A549 (cell line): ENCODE measurements around the gene USP4. TPM values are rescaled to one million over a fixed set of nuclear protein-coding genes. Genes with fewer than 3 reads are reported as not detected.
"Not testable (repeated sequence)": the region's sequence is repeated elsewhere in the genome, so short reads cannot be mapped to it uniquely, and the experiment has no call there.

Source experiments
- ATAC-seq, 2 experiments: fragments of 200-7000 bp in 1 of 2; fragments of >200 bp in 1 of 2; cut with Nextera tagmentation in 1 of 2; cut with Tn5 transposase in 1 of 2; 3 replicates each; pipeline versions ENCODE4 v1.8.0 to v1.9.1; 2018 to 2020; ENCODE audit warnings: mild to moderate bottlenecking in 1 of 2, moderate library complexity in 1 of 2
- CTCF ChIA-PET: fragments of 300-600 bp; sonication (Branson Sonifier 250); formaldehyde crosslinking; extraction: SDS; loops from one replicate; lab custom pipeline; 2021; ENCODE audit warnings: antibody characterized with exemption, inconsistent platforms; lab: Yijun Ruan, JAX
- POLR2A ChIA-PET: fragments of 350-600 bp; formaldehyde crosslinking; extraction: SDS; loops from one replicate; lab custom pipeline; 2021; ENCODE audit warnings: antibody characterized with exemption, inconsistent platforms; lab: Yijun Ruan, JAX
- DNase-seq, 2 experiments: peaks; one replicate each; pipeline versions ENCODE4 v3.0.0 to v3.0.0-alpha.2; 2011 to 2016; ENCODE audit warnings: low read depth in 1 of 2, low spot score in 1 of 2
- FAIRE-seq: peaks from 2 replicates; lab custom pipeline; 2011; peaks lifted over from hg19 to GRCh38; lab: Jason Lieb, UNC
- H3K27ac ChIP-seq, 2 experiments: fragments of >200 bp; sonication (Bioruptor Twin); formaldehyde crosslinking; 3 replicates each; pipeline ENCODE4 v1.5.1; 2016 to 2017
- H3K4me1 ChIP-seq: fragments of >200 bp; sonication (Bioruptor Twin); formaldehyde crosslinking; 3 replicates; pipeline ENCODE4 v1.6.1; 2016
- H3K4me2 ChIP-seq: fragments of >200 bp; sonication (Bioruptor Twin); formaldehyde crosslinking; 3 replicates; pipeline ENCODE4 v1.6.1; 2016
- H3K4me3 ChIP-seq: fragments of >200 bp; sonication (Bioruptor Twin); formaldehyde crosslinking; 3 replicates; pipeline ENCODE4 v1.5.1; 2016
- H3K9me3 ChIP-seq: fragments of >200 bp; sonication (Bioruptor Twin); formaldehyde crosslinking; 3 replicates; pipeline ENCODE4 v1.6.1; 2016
- BHLHE40 ChIP-seq: IDR thresholded peaks from 2 replicates; pipeline ENCODE4 v1.6.1; 2012; ENCODE audit warnings: low read depth, low read length, inconsistent platforms
- CEBPB ChIP-seq, 2 experiments: fragments of >200 bp in 1 of 2; sonication (Bioruptor Twin) in 1 of 2; formaldehyde crosslinking in 1 of 2; IDR thresholded peaks; 2 replicates each; pipeline ENCODE4 v1.6.1; 2012 to 2016
- CHD2 ChIP-seq: fragments of 150-350 bp; IDR thresholded peaks from 2 replicates; pipeline ENCODE4 v1.6.1; 2014; ENCODE audit warnings: low read length; ENCODE audit not compliant: partially characterized antibody
- ESRRA ChIP-seq: fragments of 150-350 bp; IDR thresholded peaks from 2 replicates; pipeline ENCODE4 v1.6.1; 2014; ENCODE audit warnings: mild to moderate bottlenecking, low read length, borderline replicate concordance
- FOSB ChIP-seq: fragments of 250-450 bp; sonication (Bioruptor Pico); IDR thresholded peaks from 2 replicates; pipeline ENCODE4 v1.5.0; 2020; ENCODE audit warnings: mild to moderate bottlenecking, moderate library complexity
- FOSL2 ChIP-seq, 2 experiments: fragments of 450-650 bp in 1 of 2; fragments of >200 bp in 1 of 2; sonication (Bioruptor Twin) in 1 of 2; formaldehyde crosslinking; IDR thresholded peaks; 2 replicates each; pipeline versions ENCODE4 v1.5.0 to v1.6.1; 2016 to 2020; ENCODE audit warnings: mild to moderate bottlenecking in 1 of 2, moderate library complexity in 1 of 2
- FOXS1 ChIP-seq: fragments of 250-450 bp; sonication (Bioruptor Pico); IDR thresholded peaks from 2 replicates; pipeline ENCODE4 v1.5.0; 2020; ENCODE audit warnings: mild to moderate bottlenecking, moderate library complexity
- HOXA7 ChIP-seq: fragments of 250-450 bp; sonication (Bioruptor Pico); IDR thresholded peaks from 2 replicates; pipeline ENCODE4 v1.5.0; 2020; ENCODE audit warnings: mild to moderate bottlenecking, moderate library complexity
- JUN ChIP-seq, 2 experiments: fragments of >200 bp; sonication (Bioruptor Twin); formaldehyde crosslinking; IDR thresholded peaks; 2 replicates in 1 of 2; 3 replicates in 1 of 2; pipeline ENCODE4 v1.6.1; 2016 to 2017
- JUNB ChIP-seq: fragments of >200 bp; sonication (Bioruptor Twin); formaldehyde crosslinking; IDR thresholded peaks from 2 replicates; pipeline ENCODE4 v1.6.1; 2016
- KDM1A ChIP-seq: fragments of 200-600 bp; sonication (generic); IDR thresholded peaks from 2 replicates; pipeline ENCODE4 v1.6.1; 2016; ENCODE audit warnings: low read depth, mild to moderate bottlenecking
- PBX3 ChIP-seq: IDR thresholded peaks from 2 replicates; pipeline ENCODE4 v1.6.1; 2012
- POLR2AphosphoS2 ChIP-seq: conservative IDR thresholded peaks from 2 replicates; pipeline ENCODE4 v1.6.1; 2012; ENCODE audit warnings: low read length, improper control_type of control experiment, inconsistent platforms
- TFCP2L1 ChIP-seq: fragments of 250-450 bp; sonication (Bioruptor Pico); IDR thresholded peaks from 2 replicates; pipeline ENCODE4 v1.5.0; 2021; ENCODE audit warnings: mild to moderate bottlenecking
- TP53 ChIP-seq: fragments of 250-450 bp; sonication (Bioruptor Pico); IDR thresholded peaks from 2 replicates; pipeline ENCODE4 v1.5.0; 2021; ENCODE audit warnings: mild to moderate bottlenecking, moderate library complexity
- ZC3H11A ChIP-seq: fragments of 450-650 bp; IDR thresholded peaks from 2 replicates; pipeline ENCODE4 v1.6.1; 2014; ENCODE audit warnings: antibody characterized with exemption, mild to moderate bottlenecking
- ZFP36 ChIP-seq: fragments of 450-650 bp; IDR thresholded peaks from 2 replicates; pipeline ENCODE4 v1.6.1; 2014; ENCODE audit warnings: borderline replicate concordance; ENCODE audit not compliant: partially characterized antibody
- WGBS: methylation state at CpG from one replicate; pipeline ENCODE4 v1.1.6; 2017; ENCODE audit errors: missing lambda C conversion rate; 5-methylcytosine and 5-hydroxymethylcytosine counted together
- polyA plus RNA-seq, 4 experiments: library from polyadenylated mRNA; depleted of rRNA in 3 of 4; stranded (reverse); fragments of >200 nt; fragmentation: RNase III in 1 of 4; extraction: RNeasy Plus Mini Kit Qiagen cat#74134 plus additional on column Dnase treatment in 1 of 4; gene quantifications; 2 replicates in 3 of 4; 3 replicates in 1 of 4; pipeline ENCODE4 v1.2.3, GENCODE V29; 2011 to 2017
- TF ChIP-seq, protein P1 (sequence below): IDR thresholded peaks from 2 replicates; pipeline ENCODE4 v1.6.1; 2012
- TF ChIP-seq, protein P2 (sequence below): fragments of 250-450 bp; sonication (Bioruptor Pico); IDR thresholded peaks from 2 replicates; pipeline ENCODE4 v1.5.0; 2021; ENCODE audit warnings: mild to moderate bottlenecking, moderate library complexity, borderline replicate concordance

Gene USP4
- polyA plus RNA-seq, 2 of the 4 experiments (the other 2 are of a cell fraction): 12.9 to 23.7 TPM

- Histone ChIP-seq H3K9me3 (no peaks in the 10 kb centered on the region), H3K4me3 (no peak overlapping the region), H3K4me2 (peak overlapping the region; percentile 55), H3K27ac (peak overlapping the region; percentile 53 to 83), H3K4me1 (peaks cover 37% of the 10 kb centered on the region)
- FAIRE-seq: no peak
- ATAC-seq: peak; percentile 69 to 78
- TF ChIP-seq FOSL2 (IDR thresholded peaks at IDR 0.05) (no peak), FOSL2 (CRISPR knock-in tag; IDR thresholded peaks at IDR 0.05) (peak; percentile 57), ZC3H11A (no peak), FOXS1 (CRISPR knock-in tag) (no peak), CEBPB (IDR thresholded peaks at IDR 0.05) (peak; percentile 14 to 27; a peak in 2 of 4 replicates), FOSB (CRISPR knock-in tag) (no peak)
- ChIA-PET POLR2A (interaction anchor here (1.8 kb wide), 1 partner anchor 11 kb away, joined by 8 read pairs; the partner anchor contains the start of gene USP4), CTCF (interaction anchor here (1.6 to 2.9 kb wide), 2 partner anchors 11 to 180 kb away, joined by 7 to 13 read pairs; partner anchors contain the start of genes KLHDC8B and USP4)
- DNase-seq: peak in 1 of 2 experiments; percentile 67
- 12% methylated on average over 1 of the region's 1 CpG for WGBS
Observed at GRCh38 chr3:49351521-49352011, 11.7 kb upstream of the USP4 start.

GRCh38 chr3:49349348-49350114, 9.7 kb upstream of the USP4 start:
- ChIA-PET CTCF (interaction anchor here (0.7 to 1.8 kb wide), 4 partner anchors 9 to 360 kb away, joined by 3 to 6 read pairs (median 4); partner anchors contain the start of genes KLHDC8B and USP4), POLR2A (no interaction called here)
- FAIRE-seq (no peak), DNase-seq (no peak), ATAC-seq (no peak)
- Histone ChIP-seq H3K27ac (0 out of 6 replicates have a peak overlapping the region, but pooled peaks of 1 of the 2 experiments have one; percentile 28), H3K4me2 (no peak overlapping the region), H3K9me3 (no peaks in the 10 kb centered on the region), H3K4me1 (peaks cover 38% of the 10 kb centered on the region), H3K4me3 (no peak overlapping the region)
- 61% methylated on average over 3 of the region's 3 CpGs for WGBS
- no peak for TF ChIP-seq TP53 (CRISPR knock-in tag)
- TF ChIP-seq ZFP36: no peak
- TF ChIP-seq, protein P1, sequence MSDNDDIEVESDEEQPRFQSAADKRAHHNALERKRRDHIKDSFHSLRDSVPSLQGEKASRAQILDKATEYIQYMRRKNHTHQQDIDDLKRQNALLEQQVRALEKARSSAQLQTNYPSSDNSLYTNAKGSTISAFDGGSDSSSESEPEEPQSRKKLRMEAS: no peak

GRCh38 chr3:49348361-49348760, 8.5 kb upstream of the USP4 start:
- ATAC-seq, H3K9me3 ChIP-seq, POLR2A ChIA-PET, FAIRE-seq, H3K4me3 ChIP-seq, DNase-seq, H3K4me2 ChIP-seq, H3K27ac ChIP-seq: not testable (repeated sequence)
- CTCF ChIA-PET: interaction anchor here (1.8 kb wide), 1 partner anchor 177 kb away, joined by 5 read pairs; the partner anchor contains the start of gene KLHDC8B
- H3K4me1 ChIP-seq: peaks cover 38% of the 10 kb centered on the region
- 98% methylated on average over 12 of the region's 12 CpGs for WGBS

DNA sequence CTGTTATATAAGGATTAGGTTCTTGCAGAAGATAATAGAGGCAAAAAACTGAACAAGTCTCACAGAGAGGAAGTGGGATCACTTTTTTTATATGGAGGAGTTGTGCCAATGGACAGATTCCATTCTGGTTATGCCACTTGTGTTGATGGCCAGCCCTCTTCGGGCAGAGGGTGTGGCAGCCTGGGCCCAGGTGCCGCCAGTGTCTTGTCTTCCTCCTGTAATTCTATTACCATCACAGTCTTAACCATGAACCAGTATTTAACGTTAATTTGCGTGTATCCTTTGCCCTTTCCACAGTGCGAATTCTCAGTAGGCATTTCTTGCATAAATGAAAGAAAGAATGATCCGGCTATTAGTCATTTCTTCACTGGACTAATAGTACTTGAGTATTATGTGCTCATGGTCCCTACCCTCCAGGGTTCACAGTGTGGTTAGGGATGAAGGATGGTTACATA, 7.0 kb upstream of the USP4 start:
- 67% methylated on average over 6 of the region's 6 CpGs for WGBS
- Histone ChIP-seq H3K4me1 (peaks cover 26% of the 10 kb centered on the region), H3K27ac (peak overlapping the region in 1 of 2 experiments; percentile 34; a peak in 1 of 6 replicates), H3K4me3 (no peak overlapping the region), H3K9me3 (no peaks in the 10 kb centered on the region), H3K4me2 (peak overlapping the region; percentile 18; the same call in 2 of the 3 replicates)
- no peak for DNase-seq
- ChIA-PET POLR2A (no interaction called here), CTCF (no interaction called here)
- no peak for ATAC-seq
- FAIRE-seq: no peak
- no peak for TF ChIP-seq TFCP2L1 (CRISPR knock-in tag)
- no peak for TF ChIP-seq BHLHE40
- no peak for TF ChIP-seq FOSL2 (IDR thresholded peaks at IDR 0.05)
- no peak for TF ChIP-seq FOSL2 (CRISPR knock-in tag; IDR thresholded peaks at IDR 0.05)
- TF ChIP-seq JUN (IDR thresholded peaks at IDR 0.05): no peak
- TF ChIP-seq JUNB: no peak
- TF ChIP-seq KDM1A: no peak
- TF ChIP-seq, protein P1: no peak
- TF ChIP-seq HOXA7: no peak
- no peak for TF ChIP-seq ESRRA
- no peak for TF ChIP-seq CEBPB (IDR thresholded peaks at IDR 0.05)
- TF ChIP-seq, protein P2, sequence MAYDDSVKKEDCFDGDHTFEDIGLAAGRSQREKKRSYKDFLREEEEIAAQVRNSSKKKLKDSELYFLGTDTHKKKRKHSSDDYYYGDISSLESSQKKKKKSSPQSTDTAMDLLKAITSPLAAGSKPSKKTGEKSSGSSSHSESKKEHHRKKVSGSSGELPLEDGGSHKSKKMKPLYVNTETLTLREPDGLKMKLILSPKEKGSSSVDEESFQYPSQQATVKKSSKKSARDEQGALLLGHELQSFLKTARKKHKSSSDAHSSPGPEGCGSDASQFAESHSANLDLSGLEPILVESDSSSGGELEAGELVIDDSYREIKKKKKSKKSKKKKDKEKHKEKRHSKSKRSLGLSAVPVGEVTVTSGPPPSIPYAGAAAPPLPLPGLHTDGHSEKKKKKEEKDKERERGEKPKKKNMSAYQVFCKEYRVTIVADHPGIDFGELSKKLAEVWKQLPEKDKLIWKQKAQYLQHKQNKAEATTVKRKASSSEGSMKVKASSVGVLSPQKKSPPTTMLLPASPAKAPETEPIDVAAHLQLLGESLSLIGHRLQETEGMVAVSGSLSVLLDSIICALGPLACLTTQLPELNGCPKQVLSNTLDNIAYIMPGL (CRISPR knock-in tag): no peak
- no peak for TF ChIP-seq PBX3
- TF ChIP-seq CHD2: no peak
- no peak for TF ChIP-seq POLR2AphosphoS2
